Left ventricle myocardium superior (tissue), 1 donor: ENCODE results near the gene SBSN. TPM values are rescaled to one million over a fixed set of nuclear protein-coding genes. Genes with fewer than 3 reads are reported as not detected.

Source experiments
- ATAC-seq: fragments of 200-7000 bp; cut with Tn5 transposase; one replicate; pipeline ENCODE4 v1.9.1; 2020; ENCODE audit warnings: mild to moderate bottlenecking, moderate library complexity
- DNase-seq: peaks from one replicate; pipeline ENCODE4 v3.0.0-alpha.2; 2020
- intact Hi-C: fragments of 100-400 bp; cut with micrococcal nuclease; formaldehyde crosslinking; loops from one replicate; pipeline ENCODE4 v1.11.0; 2022
- total RNA-seq: library from RNA; stranded (reverse); fragmentation: NEBNext Ultra II Directional; extraction: Animal tissue kit (Norgen Biotek cat#: 25700); gene quantifications from one replicate; pipeline ENCODE4 v1.2.1, GENCODE V29; 2021
- donor health status: DM: no; HTN: yes; CAD: no; lungs with severe emphysema.

Gene SBSN
- total RNA-seq, 1 donor from 2014 or later, result not detected

- no peak for ATAC-seq
- DNase-seq, result no peak
- intact Hi-C loops, result no loop called here
Observed at GRCh38 chr19:35512831-35513627, 15.1 kb downstream of the SBSN start.

GRCh38 chr19:35511337-35511736 is 16.8 kb downstream of the SBSN start:
- intact Hi-C loops, result no loop called here
- no peak for ATAC-seq
- no peak for DNase-seq

GRCh38 chr19:35510626-35510964 is 17.5 kb downstream of the SBSN start:
- ATAC-seq (no peak), DNase-seq (no peak)
- intact Hi-C loops, result no loop called here

GRCh38 chr19:35509861-35510625 is 18.1 kb downstream of the SBSN start:
- peak; percentile 93 for ATAC-seq
- intact Hi-C loops, result no loop called here

GRCh38 chr19:35509018-35509652 is 19.0 kb downstream of the SBSN start:
- DNase-seq (no peak), ATAC-seq (peak; percentile 46)
- intact Hi-C loops, result no loop called here

More at GRCh38 chr19:35509861-35510625, 18.1 kb downstream of the SBSN start:
- peak; percentile 86 for DNase-seq

- intact Hi-C loops, result no loop called here
- DNase-seq (no peak), ATAC-seq (no peak)
Observed at GRCh38 chr19:35508129-35508528, 20.0 kb downstream of the SBSN start.

GRCh38 chr19:35507561-35507960 is 20.6 kb downstream of the SBSN start:
- DNase-seq (no peak), ATAC-seq (no peak)
- intact Hi-C loops, result no loop called here

- ATAC-seq (no peak), DNase-seq (no peak)
- intact Hi-C loops, result no loop called here
Observed at GRCh38 chr19:35506011-35506410, 22.1 kb downstream of the SBSN start.

GRCh38 chr19:35502751-35503150 is 25.4 kb downstream of the SBSN start:
- ATAC-seq (peak; percentile 69), DNase-seq (no peak)
- intact Hi-C loops, result no loop called here

- ATAC-seq, result no peak
- intact Hi-C loops, result no loop called here
Observed at GRCh38 chr19:35501684-35502083, 26.4 kb downstream of the SBSN start.

GRCh38 chr19:35500611-35501010 is 27.5 kb downstream of the SBSN start:
- intact Hi-C loops, result no loop called here
- ATAC-seq (no peak), DNase-seq (no peak)

More at GRCh38 chr19:35501684-35502083, 26.4 kb downstream of the SBSN start:
- no peak for DNase-seq

GRCh38 chr19:35498984-35499527 is 29.1 kb downstream of the SBSN start:
- ATAC-seq (no peak), DNase-seq (no peak)
- intact Hi-C loops, result loop anchor here (10.0 kb wide), 1 partner anchor 144 kb away; the partner anchor contains the start of gene FFAR3

GRCh38 chr19:35498220-35498619 is 29.9 kb downstream of the SBSN start:
- intact Hi-C loops, result loop anchor here (10.0 kb wide), 1 partner anchor 143 kb away; the partner anchor contains the start of gene FFAR3
- DNase-seq (no peak), ATAC-seq (no peak)

GRCh38 chr19:35497406-35497805 is 30.7 kb downstream of the SBSN start:
- intact Hi-C loops, result loop anchor here (10.0 kb wide), 1 partner anchor 143 kb away; the partner anchor contains the start of gene FFAR3
- ATAC-seq (no peak), DNase-seq (no peak)

- intact Hi-C loops, result loop anchor here (10.0 kb wide), 1 partner anchor 141 kb away; the partner anchor contains the start of gene FFAR3
- peak; percentile 93 for ATAC-seq
- DNase-seq, result peak; percentile 79
Observed at GRCh38 chr19:35495107-35496064, 32.7 kb downstream of the SBSN start.

GRCh38 chr19:35493971-35494370 is 34.1 kb downstream of the SBSN start:
- ATAC-seq (no peak), DNase-seq (no peak)
- intact Hi-C loops, result loop anchor here (10.0 kb wide), 1 partner anchor 139 kb away; the partner anchor contains the start of gene FFAR3

GRCh38 chr19:35491836-35492360 is 36.2 kb downstream of the SBSN start:
- ATAC-seq, result no peak
- DNase-seq, result no peak
- intact Hi-C loops, result loop anchor here (10.0 kb wide), 1 partner anchor 137 kb away; the partner anchor contains the start of gene FFAR3

GRCh38 chr19:35490364-35490763 is 37.7 kb downstream of the SBSN start, which contains the start of gene KRTDAP:
Gene KRTDAP (minus strand): TSS chr19:35490464. CDS start chr19:35490442, 22 bp downstream.
- intact Hi-C loops, result loop anchor here (10.0 kb wide), 1 partner anchor 136 kb away; the partner anchor contains the start of gene FFAR3
- no peak for DNase-seq

More at GRCh38 chr19:35490364-35490763, 37.7 kb downstream of the SBSN start, which contains the start of gene KRTDAP:
- no peak for ATAC-seq
